ENCODE results near the gene METRN.
A peak's percentile ranks its signal among the peaks of the same experiment; 100 is the strongest.

The METRN gene

DNA sequence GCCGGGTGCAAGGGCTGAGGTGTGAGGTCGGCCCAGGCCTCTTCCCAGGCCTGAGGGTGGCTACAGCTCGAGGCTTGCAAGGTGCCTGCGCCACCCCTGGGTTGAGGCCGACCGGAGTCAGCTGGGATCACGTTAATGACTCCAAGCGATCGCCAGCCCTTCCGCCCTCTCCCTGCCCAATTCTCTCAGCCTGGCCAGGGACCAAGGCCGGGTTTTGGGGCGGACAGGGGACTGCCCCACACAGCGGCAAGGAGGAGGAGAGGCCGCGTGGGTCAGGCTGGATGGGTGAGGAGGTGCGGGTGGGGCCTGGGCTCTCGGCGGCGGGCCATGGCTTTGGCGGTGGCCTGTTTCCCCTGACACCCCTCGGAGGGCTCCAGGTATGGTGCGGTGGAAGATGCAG is 21.6 kb upstream of the METRN start:
- no peak for DNase-seq

DNA sequence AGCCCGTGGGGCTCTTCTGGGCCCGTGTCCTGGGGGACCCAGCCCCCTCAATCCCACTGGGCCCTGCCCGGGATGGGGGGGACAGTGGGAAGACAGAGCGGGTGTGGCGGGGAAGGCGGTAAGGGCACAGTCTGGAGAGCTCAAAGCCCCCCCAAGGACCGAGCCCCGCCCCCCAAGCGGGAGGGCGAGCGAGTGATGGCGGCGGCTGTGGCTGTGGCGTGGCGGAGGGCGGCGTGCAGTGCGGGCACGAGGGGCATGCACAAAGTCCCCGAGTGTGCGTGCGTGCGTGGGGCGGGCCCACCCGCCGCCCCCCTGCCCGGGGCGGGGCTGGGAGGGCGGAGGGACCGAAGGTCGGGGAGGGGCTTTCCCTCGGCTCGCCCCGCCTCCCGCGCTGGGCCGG is 21.2 kb upstream of the METRN start:
- DNase-seq = no peak

DNA sequence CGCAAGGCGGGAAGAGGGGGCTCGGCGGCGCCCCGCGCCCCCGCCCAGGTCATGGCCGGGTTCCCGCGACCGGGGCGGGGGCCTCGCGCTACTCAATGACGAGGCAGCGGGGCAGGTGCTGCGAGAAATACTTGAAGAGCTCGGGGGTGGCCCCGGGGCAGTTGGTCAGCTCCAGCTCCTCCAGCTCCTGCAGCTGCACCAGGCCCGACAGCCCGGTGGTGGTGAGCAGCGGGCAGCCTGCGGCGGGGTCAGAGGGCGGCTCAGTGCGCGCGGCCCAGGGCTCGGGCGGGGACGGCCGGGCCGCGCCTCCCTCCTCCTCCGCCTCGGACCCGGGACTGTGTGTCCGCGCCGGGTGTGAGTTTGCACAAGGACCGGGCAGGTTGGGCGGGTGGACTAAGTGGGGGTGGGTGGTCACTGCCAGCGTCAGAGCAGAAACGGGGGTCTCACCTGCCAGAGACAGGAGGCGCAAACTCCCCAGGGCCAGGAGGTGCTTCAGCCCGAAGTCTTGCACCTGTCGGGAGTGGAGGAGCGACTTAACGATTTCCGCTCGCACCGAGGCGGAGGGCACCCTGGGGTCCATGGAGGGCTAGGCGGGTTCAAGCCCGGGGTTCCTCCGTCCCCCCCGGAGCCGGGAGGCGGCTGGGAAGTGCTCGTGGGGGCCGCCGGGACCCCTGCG is 20.6 kb upstream of the METRN start:
- DNase-seq = no peak

DNA sequence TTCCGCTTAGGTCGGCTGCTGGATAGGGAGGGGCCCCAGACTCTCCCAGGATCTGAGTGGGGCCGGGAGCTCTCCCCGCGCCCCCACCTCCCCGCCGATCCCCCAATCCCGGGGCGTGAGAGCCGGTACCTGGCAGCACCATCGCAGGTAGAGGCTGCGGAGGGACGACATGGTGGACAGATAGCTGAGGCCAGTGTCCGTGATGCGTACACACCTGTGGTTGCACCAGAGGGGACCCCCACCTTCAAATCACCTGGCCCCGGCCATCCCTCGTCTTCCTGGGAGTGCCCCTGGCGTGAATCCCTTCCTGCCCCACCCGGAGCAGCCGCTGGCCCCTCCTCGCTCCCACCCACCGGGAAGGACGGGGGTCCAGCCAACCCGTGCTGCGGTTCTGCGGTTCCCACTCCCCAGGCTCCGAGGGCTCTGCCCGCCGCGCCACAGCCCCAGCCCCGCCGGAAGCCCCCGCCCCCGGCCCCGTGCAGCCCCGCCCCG is 20.0 kb upstream of the METRN start:
- DNase-seq = no peak

DNA sequence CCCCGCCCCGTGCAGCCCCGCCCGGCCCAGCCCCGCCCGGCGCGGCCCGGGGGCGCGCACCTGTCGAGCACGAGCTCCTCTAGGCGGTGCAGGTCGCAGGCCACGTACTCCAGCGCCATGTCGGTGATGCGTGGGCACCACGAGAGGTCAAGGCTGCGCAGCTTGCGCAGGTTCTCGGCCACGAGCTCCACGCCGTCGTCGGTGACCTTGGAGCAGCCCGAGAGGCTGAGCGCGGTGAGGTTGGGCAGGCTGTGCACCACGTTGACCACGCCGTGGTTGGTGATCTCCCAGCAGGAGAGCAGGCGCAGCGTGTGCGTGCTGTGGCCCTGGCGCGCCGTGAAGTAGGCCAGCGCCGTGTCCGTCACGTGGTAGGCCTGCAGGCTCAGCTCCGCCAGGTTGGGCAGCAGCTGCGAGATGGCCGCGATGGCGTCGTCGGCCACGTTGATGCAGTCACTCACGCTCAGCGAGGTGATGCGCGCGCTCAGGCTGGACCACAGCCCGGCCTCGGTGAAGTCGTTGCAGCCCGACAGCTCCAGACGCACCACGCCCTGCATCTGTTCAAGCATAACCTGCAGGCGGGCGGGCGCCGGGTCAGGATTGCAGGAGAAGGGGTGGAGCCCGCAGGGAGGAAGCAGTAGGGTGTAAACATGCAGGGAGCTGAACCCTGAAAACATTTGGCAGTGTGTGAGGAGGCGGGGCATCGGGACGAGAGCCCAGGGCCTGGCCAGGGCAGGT is 19.4 kb upstream of the METRN start:
- no peak for DNase-seq

DNA sequence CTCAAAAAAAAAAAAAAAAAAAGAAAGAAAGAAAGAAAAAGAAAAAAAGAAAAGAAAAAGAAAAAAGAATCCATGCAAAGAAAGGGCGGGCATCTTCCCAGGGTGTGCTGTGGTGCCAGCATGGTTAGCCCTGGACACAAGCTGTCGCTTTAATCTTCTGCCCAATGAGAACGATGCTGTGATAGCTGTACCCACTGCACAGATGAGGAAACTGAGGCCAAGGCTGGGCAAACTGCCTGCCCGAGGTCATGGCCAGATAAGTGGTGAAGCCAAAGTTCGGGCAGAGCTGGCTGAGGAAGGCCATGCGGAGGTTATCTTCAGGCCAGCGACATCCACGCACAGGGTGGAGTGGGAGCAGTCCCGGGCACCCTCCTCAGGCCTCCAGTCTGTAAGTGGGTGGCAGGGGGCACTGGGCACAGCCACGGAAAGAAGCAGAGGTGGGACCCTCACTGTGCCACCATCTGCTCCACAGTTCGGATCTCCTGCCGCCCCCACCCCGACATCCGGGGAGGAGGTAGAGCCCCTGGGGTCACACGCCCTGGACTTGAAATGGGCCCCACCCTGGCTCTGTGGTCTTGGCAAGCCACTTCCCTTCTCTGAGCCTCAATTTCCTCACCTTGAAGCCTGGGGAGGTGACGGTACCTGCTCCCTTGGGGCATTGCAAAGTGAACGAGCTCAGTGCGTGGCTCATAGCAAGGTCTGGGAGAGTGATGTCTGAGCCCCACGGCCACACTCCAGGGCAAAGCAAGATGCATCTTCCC is 15.8 kb upstream of the METRN start:
- no peak for DNase-seq

DNA sequence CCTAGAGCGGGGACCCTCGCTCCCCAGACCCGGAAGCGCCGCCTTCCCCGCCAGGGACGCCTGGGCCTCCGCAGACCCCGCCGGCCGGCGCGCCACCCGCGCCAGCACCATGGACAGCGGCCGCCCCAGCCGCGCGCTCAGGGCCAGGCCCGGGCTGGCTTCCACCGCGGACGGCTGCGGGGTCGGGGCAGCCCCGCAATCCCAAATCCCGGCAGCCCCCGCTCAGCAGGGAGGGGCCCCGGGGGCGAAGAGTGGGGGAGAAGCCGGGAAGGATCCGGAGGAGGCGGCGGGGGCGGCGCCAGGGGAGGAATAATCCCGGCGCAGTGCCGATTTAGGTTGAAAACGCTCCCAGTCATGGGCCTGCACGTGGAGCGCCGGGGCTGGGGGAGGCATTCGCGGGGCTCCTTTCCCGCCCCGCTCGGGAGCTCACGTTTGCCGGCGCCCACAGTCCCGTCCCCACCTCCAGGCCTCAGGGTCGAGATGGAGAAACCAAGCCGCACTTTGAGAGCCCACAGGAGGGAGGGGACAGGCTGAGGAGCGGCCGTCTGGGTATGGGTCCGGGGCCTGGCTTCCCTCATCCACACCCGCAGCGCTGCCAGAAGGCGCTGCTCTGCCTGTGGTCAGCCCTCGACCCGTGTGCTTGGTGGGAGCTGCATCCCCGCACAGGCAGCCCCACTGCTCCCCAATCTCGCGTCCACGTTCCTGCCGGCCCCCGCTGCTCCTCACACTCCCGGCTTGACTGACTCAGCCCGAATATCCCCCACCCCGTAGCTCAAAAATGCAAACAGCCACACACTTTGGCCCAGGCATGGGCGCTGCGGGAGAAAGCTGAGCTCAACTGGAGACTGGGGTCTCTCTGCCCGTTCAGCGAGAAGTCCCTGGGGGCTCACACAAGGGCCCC is 14.0 kb upstream of the METRN start:
- DNase-seq = peak; percentile 42

DNA sequence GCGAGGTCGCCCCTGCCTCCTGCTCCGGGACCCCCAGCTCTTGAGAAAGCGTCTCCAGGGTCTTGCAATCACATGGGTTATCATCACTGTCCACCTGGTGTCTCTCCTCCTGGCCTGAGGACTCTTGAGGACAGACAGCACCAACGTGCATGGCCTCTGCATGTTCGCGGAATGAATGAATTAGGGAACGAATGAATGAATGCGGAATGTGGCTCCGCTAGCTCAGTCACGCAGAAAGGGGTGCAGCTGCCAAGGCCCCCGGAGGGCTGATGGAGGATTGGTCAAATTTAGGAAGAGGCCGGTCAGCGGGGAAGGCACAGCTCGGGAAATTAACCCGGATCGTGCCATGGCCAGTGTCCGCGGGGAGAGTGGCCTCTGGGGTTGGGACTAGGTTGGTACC is 12.6 kb upstream of the METRN start:
- DNase-seq = no peak

DNA sequence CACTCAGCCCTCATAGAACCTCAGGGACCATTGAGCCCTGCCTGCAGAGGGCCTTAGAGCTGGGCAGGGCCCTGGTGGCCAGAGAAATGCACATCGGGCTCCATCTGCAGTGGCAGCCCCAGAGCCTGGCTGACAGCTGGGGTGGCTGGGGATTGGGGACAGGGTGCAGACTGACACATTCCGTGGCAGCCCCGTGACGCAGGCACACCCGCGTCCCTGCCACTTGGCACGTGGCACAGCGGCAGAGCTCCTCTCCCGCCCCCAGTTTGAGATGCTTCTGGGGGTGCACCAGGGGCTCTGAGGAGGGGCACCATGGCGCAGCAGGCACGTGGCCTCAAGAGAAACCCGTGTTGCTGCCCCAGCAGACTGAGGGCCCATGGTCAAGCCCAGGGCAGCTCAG is 11.5 kb upstream of the METRN start:
- no peak for DNase-seq

DNA sequence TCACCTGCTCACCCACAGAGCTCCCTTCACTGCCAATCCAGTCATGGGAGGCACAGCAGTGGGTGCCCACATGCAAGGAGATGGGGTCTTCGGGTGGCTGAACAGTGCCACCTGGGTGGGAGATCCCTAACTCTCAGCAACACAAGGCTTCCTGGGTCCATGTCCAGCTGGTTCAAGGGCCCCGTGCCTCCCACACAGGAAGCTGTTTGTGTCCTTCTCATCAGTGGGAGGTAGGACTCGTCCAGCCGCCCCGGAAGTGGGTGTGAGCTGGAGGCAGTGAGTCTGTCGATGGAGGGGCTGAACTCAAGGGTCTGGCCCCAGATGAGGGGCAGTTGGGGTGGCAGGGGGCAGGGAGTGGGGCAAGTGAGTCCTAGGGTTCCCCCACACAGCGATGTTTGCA is 10.9 kb upstream of the METRN start:
- DNase-seq = no peak

DNA sequence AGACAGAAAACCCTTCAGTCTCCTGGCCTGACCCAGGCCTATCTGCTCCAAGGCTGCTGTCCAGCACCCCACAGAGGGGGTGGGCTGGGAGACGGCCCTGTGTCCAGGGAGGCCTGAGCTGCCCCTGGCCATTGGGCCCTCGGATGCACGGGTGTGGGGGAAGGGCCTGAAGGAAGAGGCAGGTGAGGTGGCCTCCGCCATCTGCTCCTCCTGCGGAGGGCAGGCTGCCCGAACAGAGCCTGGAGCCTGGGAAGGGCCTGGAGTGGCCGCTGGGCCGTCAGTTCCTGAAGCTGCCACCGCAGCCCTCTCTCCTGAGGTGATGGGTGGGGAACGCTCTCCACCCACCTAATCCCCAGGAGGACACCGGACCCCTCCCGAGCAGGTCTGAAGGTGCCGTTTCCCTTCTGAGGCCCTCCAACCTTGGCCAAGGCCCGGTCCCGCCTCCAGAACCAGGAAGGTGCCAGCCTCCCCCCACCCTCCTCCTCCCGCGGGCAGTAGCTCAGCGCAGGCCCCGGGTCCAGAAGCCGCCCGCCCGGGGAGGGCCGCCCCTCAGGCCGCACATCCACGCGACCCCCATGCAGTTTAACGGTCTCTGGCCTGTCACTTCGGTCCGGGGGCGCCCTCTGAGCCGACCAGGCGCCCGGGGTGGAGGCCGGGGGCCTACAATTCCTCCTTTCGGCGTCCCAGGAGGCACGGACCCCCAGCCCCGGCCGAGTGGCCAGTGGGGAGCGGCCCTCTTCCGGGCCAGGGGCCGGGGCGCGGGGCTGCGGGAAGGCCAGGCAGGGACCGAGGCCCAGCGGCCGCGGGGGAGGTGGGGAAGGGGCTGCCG is 10.2 kb upstream of the METRN start:
- DNase-seq = no peak

DNA sequence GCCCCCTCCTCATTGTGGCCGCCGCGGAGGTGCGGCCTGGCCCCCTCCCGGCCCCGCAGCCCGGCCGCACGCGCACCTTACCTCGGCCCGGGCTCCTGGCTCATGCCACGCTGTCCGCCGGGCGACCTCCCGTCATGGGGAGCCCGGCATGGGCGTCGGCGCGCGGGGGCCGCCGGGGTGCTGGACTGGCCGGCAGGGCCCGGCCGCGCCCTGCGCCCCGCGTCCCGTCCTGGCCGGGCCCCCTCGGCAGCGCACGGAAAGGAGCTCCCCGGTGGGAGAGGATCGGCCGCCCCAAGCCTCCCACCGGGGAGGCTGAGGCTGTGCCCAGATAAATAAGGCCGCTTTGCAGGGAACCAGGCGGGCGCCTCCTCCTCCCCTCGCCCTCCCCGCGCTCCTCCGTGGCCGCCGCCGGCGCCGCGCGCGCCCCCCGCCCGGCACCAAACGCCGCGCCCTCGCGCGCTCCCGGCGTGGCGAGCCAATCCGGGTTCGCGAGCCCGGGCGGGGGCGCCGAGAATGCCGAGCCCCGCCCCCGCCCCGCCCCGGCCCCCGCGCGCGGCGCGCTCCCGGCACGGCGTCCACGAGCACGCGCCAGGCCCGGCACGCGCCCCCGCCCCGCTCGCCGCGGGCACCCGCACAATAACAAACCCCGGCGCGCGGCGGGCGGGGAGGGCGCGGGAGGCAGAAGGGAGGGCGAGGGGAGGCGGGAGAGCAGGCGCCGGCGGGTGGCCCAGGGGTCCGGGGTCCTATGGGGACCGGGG is 9.3 kb upstream of the METRN start, which contains the start of gene FBXL16:
FBXL16 (minus strand) TSS at position 371 of the 758 bp plus-strand sequence. CDS start 8,396 bp downstream, outside the sequence.
- no peak for DNase-seq

DNA sequence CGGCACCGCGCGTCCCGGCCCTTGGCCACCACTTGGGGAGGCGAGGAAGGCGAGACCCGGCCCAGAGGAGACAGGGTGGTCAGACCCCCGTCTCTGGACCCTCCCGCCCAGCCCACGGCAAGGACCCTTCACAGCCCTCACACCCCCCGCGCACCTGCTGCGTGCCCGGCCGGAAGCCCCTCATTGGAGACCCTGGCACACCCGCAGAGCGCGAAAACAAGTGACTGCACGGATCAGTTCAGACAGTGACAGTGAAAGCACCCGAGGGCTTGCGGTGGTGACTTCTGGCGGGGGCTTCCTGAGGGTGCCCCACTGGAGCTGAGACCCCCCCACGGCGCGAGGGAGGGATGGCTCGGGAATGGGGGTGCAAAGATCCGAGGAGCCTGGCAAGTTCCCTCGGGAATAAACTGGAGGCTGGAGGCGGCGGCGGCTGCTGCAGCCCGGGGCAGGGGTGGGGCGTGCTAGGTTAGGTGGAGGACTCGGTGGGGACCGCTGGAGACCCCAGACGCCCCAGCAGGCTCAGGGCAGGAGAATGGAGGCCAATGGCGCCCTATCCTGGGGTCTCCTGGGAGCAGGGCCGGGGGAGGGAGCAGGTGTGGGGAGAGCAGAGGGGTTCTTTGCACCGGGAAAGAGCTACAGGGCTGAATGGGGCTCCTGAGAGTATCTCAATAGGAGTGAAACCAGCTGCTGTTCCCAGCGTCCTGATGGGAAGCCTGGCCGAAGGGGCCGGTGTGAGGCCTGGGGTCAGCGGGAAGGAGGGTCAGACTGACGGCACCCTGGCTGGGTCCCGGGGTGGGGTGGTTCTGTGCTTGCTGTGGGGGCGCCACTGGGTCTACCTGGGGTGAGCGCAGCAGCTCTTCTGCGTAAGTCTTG is 8.5 kb upstream of the METRN start:
- DNase-seq = no peak

DNA sequence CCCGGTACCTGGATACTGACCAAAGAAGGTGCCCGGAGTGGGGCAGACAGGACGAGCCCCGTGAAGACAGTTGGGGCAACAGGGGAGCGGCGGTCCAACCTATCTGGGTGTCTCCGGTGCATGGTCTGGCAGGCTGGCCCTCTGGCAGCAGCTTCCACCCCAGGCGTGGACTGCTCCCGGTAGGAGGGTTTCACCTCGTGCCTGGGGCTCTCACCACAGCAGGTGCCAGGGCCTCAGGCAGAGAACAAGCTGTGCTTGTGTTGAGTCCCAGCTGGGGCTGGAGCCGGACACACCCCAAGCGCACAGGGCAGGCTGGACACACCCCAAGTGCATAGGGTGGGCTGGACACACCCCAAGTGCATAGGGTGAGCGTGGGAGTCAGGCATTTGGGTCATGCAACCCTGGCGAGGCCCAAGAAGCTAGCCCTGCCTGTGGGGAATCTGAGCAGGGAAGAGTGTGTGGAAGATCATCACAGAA is 7.8 kb upstream of the METRN start:
- no peak for DNase-seq

DNA sequence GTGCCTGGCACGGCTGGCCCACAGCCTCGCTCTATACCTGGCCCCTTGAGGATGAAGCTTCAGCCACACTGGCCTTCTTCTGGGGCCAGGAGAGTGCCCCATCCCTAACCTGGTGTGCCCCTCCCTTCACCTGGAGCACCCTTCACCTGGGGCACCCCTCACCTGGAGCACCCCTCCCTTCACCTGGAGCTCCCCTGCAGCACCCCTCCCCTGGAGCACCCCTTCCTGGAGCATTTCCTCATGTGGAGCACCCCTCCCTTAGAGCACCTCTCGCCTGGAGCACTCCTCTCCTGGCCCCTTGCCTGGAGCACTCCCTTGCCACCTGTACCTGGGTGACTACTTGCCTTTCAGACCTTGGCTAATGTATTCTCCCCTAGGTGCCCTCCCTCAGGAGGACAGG is 6.9 kb upstream of the METRN start:
- no peak for DNase-seq

DNA sequence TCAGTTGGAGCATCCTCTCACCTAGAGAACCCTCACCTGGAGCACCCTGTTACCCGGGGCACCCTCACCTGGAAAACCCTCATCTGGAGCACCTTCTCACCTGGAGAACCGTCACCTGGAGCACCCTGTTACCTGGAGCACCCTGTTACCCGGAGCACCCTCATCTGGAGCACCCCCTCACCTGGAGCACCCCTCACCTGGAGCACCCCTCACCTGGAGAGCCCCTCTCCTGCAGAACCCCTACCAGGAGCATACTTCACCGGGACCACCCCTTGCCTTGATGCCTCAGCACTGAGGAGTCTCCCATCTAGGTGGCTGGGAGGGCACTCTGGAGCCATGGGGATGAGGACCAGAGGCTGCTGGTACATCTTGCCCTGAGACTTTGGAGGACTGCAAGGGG is 6.0 kb upstream of the METRN start:
- no peak for DNase-seq

DNA sequence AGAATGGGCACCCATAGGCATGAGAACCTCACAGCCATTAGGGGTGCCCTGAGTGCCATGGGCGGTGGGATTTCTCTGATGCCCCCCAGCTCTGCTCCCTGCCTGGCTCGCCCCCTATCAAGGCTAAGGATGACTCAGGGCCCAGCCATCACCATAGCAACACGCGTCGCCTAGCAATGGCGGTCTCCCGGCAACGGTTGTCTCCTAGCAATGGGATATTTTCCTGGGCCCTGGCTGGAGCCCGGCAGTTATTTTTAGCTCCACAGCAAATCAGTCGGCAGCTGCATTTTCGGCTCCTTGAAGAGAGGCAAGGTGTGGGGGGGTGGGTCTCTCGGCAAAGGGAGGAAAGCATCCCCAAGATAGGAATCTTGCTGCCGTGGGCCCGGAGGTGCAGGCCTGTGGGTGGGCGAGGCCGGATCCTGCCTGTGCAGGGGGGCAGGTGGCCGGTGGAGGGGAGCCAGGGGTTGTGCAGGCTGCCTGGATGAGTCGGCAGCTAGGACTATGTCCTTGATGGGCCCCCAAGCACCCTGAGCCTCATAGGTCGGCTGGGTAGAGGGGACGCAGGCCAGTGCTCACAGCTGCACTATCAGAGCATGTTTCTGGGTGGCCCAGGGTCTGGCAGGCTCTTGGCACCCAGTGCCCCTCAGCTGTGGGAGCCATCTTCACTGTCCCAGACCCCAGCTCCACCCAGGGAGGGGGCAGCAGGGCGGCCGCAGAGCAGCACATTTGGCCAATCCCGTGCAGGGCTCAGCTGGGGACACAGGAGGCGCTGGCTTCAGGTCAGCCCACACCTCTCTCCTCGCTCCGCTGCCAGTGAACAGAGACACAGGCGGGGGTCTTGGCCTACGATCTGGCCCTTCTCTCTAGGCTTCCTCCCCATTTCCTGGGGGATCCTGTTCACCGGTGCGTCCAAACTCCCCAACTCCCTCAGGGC is 5.1 kb upstream of the METRN start:
- DNase-seq = peak; percentile 82

DNA sequence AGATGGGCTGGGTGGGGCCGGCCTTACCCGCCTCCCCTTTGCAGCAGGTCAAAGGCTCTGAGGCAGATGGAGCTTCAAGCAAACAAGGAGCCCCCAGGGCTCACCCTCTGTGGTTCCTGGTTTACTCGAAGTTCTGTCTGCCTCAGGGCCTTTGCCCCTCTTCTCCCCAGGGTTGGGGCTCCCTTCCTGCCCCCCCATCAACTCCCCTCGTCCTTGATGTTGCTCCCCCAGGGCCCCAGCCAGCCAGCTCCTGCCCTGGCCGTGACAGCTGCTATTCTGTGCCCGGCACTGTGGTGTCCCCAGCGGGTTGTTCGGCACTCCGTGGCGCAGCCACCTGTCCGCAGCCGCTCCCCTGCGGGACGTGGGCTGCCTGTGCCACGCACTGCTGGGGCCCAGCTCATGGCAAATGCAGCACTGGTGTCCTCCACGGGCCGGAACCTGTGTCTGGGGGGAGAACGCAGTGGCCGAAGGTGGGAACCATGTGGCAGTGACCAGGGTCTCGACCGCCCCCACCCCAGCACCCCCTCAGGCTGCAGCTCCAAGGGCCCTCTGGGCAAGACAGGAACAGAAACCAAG is 4.3 kb upstream of the METRN start:
- no peak for DNase-seq

Data from OCI-M1 (cell line).